GM12878 (cell line): Measurements from ENCODE around the gene SMPDL3A. TPM values are rescaled to one million over a fixed set of nuclear protein-coding genes. Genes with fewer than 3 reads are reported as not detected.

Source experiments
- BHLHE40 ChIP-seq, 2 experiments: fragments of 450-650 bp in 1 of 2; IDR thresholded peaks; 2 replicates each; pipeline ENCODE4 v1.6.1; 2011 to 2017; ENCODE audit warnings: low read depth in 2 of 2, borderline replicate concordance in 1 of 2, improper control_type of control experiment in 1 of 2, low read length in 1 of 2, mild to moderate bottlenecking in 1 of 2
- CHD2 ChIP-seq: IDR thresholded peaks from 2 replicates; pipeline ENCODE4 v1.6.1; 2011; ENCODE audit warnings: low read depth, low read length, improper control_type of control experiment, borderline replicate concordance
- EGR1 ChIP-seq, 2 experiments: IDR thresholded peaks; 1 replicate in 1 of 2; 2 replicates in 1 of 2; pipeline ENCODE4 v1.6.1; 2011 to 2012; ENCODE audit warnings: low read depth in 2 of 2, low read length in 2 of 2, borderline replicate concordance in 1 of 2, mild to moderate bottlenecking in 1 of 2, moderate library complexity in 1 of 2
- EP300 ChIP-seq, 2 experiments: fragments of 150-350 bp in 1 of 2; IDR thresholded peaks; 2 replicates each; pipeline ENCODE4 v1.6.1; 2011 to 2012; ENCODE audit warnings: low read depth in 2 of 2, low read length in 2 of 2, borderline replicate concordance in 1 of 2, improper control_type of control experiment in 1 of 2, inconsistent platforms in 1 of 2; ENCODE audit not compliant: control insufficient read depth in 1 of 2
- MEF2A ChIP-seq: IDR thresholded peaks from 2 replicates; pipeline ENCODE4 v1.6.1; 2011; ENCODE audit warnings: low read depth, mild to moderate bottlenecking, low read length, moderate library complexity; ENCODE audit not compliant: insufficient read depth
- NBN ChIP-seq: fragments of 450-650 bp; IDR thresholded peaks from 2 replicates; pipeline ENCODE4 v1.6.1; 2016
- NR2F1 ChIP-seq: fragments of 450-650 bp; conservative IDR thresholded peaks from 2 replicates; pipeline ENCODE4 v1.6.1; 2017; ENCODE audit warnings: mild to moderate bottlenecking
- POLR2A ChIP-seq: IDR thresholded peaks from 2 replicates; pipeline ENCODE4 v1.6.1; 2011; ENCODE audit warnings: low read depth, mild to moderate bottlenecking, low read length
- SIX5 ChIP-seq: IDR thresholded peaks from 2 replicates; pipeline ENCODE4 v1.6.1; 2011; ENCODE audit warnings: mild to moderate bottlenecking, low read depth, low read length, moderate library complexity; ENCODE audit not compliant: severe bottlenecking
- ZNF687 ChIP-seq: fragments of 450-650 bp; IDR thresholded peaks from 2 replicates; pipeline ENCODE4 v1.6.1; 2017; ENCODE audit warnings: mild to moderate bottlenecking, moderate library complexity
- polyA plus RNA-seq, 11 experiments: library from polyadenylated mRNA; depleted of rRNA in 4 of 11; unstranded in 6 of 11; stranded (reverse) in 5 of 11; fragments of >200 nt; fragmentation: Nextera tagmentation in 4 of 11; fragmentation: Illumina TruSeq in 1 of 11; extraction: Ambion mirVana in 4 of 11; extraction: Trizol in 1 of 11; gene quantifications; 1 replicate in 1 of 11; 2 replicates in 10 of 11; pipeline versions ENCODE4 v1.2.1 to v1.2.3, GENCODE V29; 2011 to 2016; ENCODE audit warnings: inconsistent platforms in 2 of 11, missing spikeins in 2 of 11, low read depth in 1 of 11
- total RNA-seq, 4 experiments: library from RNA; depleted of rRNA in 3 of 4; stranded (reverse); fragments of >200 nt in 3 of 4; fragmentation: Illumina TruSeq in 1 of 4; extraction: Trizol in 1 of 4; gene quantifications; 2 replicates each; pipeline versions ENCODE4 v1.2.1 to v1.2.3, GENCODE V29; 2013 to 2021

Gene SMPDL3A
- total and polyA plus RNA-seq, 10 of the 15 experiments (the other 5 are each of a cell fraction or from before 2014, with no cell fraction given) = 0.05 to 0.91 (median 0.09) TPM; not detected in 3

GRCh38 chr6:122799140-122799745 is 10.2 kb downstream of the SMPDL3A start (continued):
- no peak for TF ChIP-seq ZNF687
- no peak for TF ChIP-seq SIX5
- TF ChIP-seq NBN = no peak
- TF ChIP-seq POLR2A = no peak
- no peak for TF ChIP-seq EGR1 (IDR thresholded peaks at IDR 0.05; ENCODE audit: borderline replicate concordance in 1 of 2, low read depth in 2 of 2, low read length in 2 of 2)
- TF ChIP-seq NR2F1 = no peak
- no peak for TF ChIP-seq BHLHE40 (IDR thresholded peaks at IDR 0.05; ENCODE audit: borderline replicate concordance in 1 of 2, low read depth in 2 of 2, low read length in 1 of 2)
- TF ChIP-seq CHD2 = no peak
- TF ChIP-seq EP300 (IDR thresholded peaks at IDR 0.05; ENCODE audit: borderline replicate concordance in 1 of 2, control insufficient read depth in 1 of 2, low read depth in 2 of 2, low read length in 2 of 2) = no peak
- no peak for TF ChIP-seq MEF2A
